H9 (cell line): ENCODE measurements around the gene NCBP1. TPM values are rescaled to one million over a fixed set of nuclear protein-coding genes. Genes with fewer than 3 reads are reported as not detected.

Experiments used
- DNase-seq: peaks from one replicate; pipeline ENCODE4 v3.0.0-alpha.2; 2017
- H2AFZ ChIP-seq: one replicate; pipeline ENCODE4 v1.6.1; 2013; ENCODE audit warnings: mild to moderate bottlenecking, low read length, control low read depth, moderate library complexity
- H2AK5ac ChIP-seq: 2 replicates; pipeline ENCODE4 v1.6.1; 2013; ENCODE audit warnings: low read length, control low read depth, mixed read lengths; ENCODE audit not compliant: insufficient read length
- H2BK120ac ChIP-seq: one replicate; pipeline ENCODE4 v1.6.1; 2013; ENCODE audit warnings: low read depth, mild to moderate bottlenecking, low read length, control low read depth, inconsistent platforms; ENCODE audit not compliant: poor library complexity, severe bottlenecking
- H2BK12ac ChIP-seq: 2 replicates; pipeline ENCODE4 v1.6.1; 2013; ENCODE audit warnings: low read length, control low read depth, mixed read lengths, low read depth; ENCODE audit not compliant: insufficient read length
- H2BK15ac ChIP-seq: 2 replicates; pipeline ENCODE4 v1.6.1; 2013; ENCODE audit warnings: low read depth, low read length, control low read depth
- H2BK20ac ChIP-seq: one replicate; pipeline ENCODE4 v1.6.1; 2013; ENCODE audit warnings: low read depth, mild to moderate bottlenecking, low read length, control low read depth, inconsistent platforms; ENCODE audit not compliant: poor library complexity, severe bottlenecking
- H2BK5ac ChIP-seq: 2 replicates; pipeline ENCODE4 v1.6.1; 2013; ENCODE audit warnings: low read length, control low read depth, mixed read lengths; ENCODE audit not compliant: insufficient read length
- H3K14ac ChIP-seq: 2 replicates; pipeline ENCODE4 v1.6.1; 2013; ENCODE audit warnings: low read length, control low read depth; ENCODE audit not compliant: insufficient read depth
- H3K18ac ChIP-seq: 2 replicates; pipeline ENCODE4 v1.6.1; 2013; ENCODE audit warnings: low read depth, mild to moderate bottlenecking, mixed read lengths, low read length, control low read depth; ENCODE audit not compliant: insufficient read length
- H3K23ac ChIP-seq: 2 replicates; pipeline ENCODE4 v1.6.1; 2013; ENCODE audit warnings: low read length, control low read depth, mixed read lengths, low read depth; ENCODE audit not compliant: insufficient read length
- H3K23me2 ChIP-seq: 2 replicates; pipeline ENCODE4 v1.6.1; 2013; ENCODE audit warnings: low read depth, mild to moderate bottlenecking, mixed read lengths, low read length, control low read depth; ENCODE audit not compliant: insufficient read length, poor library complexity, severe bottlenecking
- H3K27ac ChIP-seq: 2 replicates; pipeline ENCODE4 v1.5.1; 2013; ENCODE audit warnings: low read length, control low read depth, mixed read lengths, low read depth; ENCODE audit not compliant: insufficient read length
- H3K27me3 ChIP-seq: 2 replicates; pipeline ENCODE4 v1.6.1; 2013; ENCODE audit warnings: low read length, control low read depth, inconsistent platforms; ENCODE audit not compliant: insufficient read depth
- H3K4ac ChIP-seq: 2 replicates; pipeline ENCODE4 v1.6.1; 2013; ENCODE audit warnings: low read depth, mild to moderate bottlenecking, control low read depth, inconsistent platforms, low read length, moderate library complexity
- H3K4me1 ChIP-seq: 2 replicates; pipeline ENCODE4 v1.6.1; 2013; ENCODE audit warnings: low read length, control low read depth, inconsistent platforms; ENCODE audit not compliant: insufficient read depth
- H3K4me2 ChIP-seq: 2 replicates; pipeline ENCODE4 v1.6.1; 2013; ENCODE audit warnings: low read length, control low read depth, mixed read lengths; ENCODE audit not compliant: insufficient read length, insufficient read depth
- H3K56ac ChIP-seq: 2 replicates; pipeline ENCODE4 v1.6.1; 2013; ENCODE audit warnings: low read depth, mild to moderate bottlenecking, mixed read lengths, low read length, control low read depth; ENCODE audit not compliant: insufficient read length
- H3K79me1 ChIP-seq: 2 replicates; pipeline ENCODE4 v1.6.1; 2013; ENCODE audit warnings: low read depth, mild to moderate bottlenecking, moderate library complexity, low read length, control low read depth, inconsistent platforms; ENCODE audit not compliant: insufficient read depth, poor library complexity, severe bottlenecking
- H3K79me2 ChIP-seq: 2 replicates; pipeline ENCODE4 v1.6.1; 2013; ENCODE audit warnings: low read length, control low read depth, inconsistent platforms; ENCODE audit not compliant: insufficient read depth
- H3K9ac ChIP-seq: 2 replicates; pipeline ENCODE4 v1.6.1; 2013; ENCODE audit warnings: low read length, control low read depth, mixed read lengths; ENCODE audit not compliant: insufficient read length; ENCODE audit errors: extremely low read depth
- H3K9me3 ChIP-seq: one replicate; pipeline ENCODE4 v1.6.1; 2013; ENCODE audit warnings: low read depth, low read length, inconsistent platforms; ENCODE audit not compliant: control insufficient read depth
- H3T11ph ChIP-seq: one replicate; pipeline ENCODE4 v1.6.1; 2013; ENCODE audit warnings: mild to moderate bottlenecking, low read length, control low read depth, inconsistent platforms
- H4K20me1 ChIP-seq: one replicate; pipeline ENCODE4 v1.6.1; 2013; ENCODE audit not compliant: control insufficient read depth, insufficient read length, insufficient read depth
- H4K5ac ChIP-seq: 2 replicates; pipeline ENCODE4 v1.6.1; 2013; ENCODE audit warnings: low read depth, mild to moderate bottlenecking, mixed read lengths, low read length, control low read depth; ENCODE audit not compliant: insufficient read length
- H4K8ac ChIP-seq: replicated peaks from 2 replicates; pipeline ENCODE4 v1.6.1; 2013; ENCODE audit warnings: low read length, control low read depth, mixed read lengths, low read depth; ENCODE audit not compliant: insufficient read length
- H4K91ac ChIP-seq: 2 replicates; pipeline ENCODE4 v1.6.1; 2013; ENCODE audit warnings: low read depth, mild to moderate bottlenecking, moderate library complexity, mixed read lengths, low read length, control low read depth; ENCODE audit not compliant: insufficient read length
- H3K27ac Mint-ChIP-seq, 3 experiments: 2 replicates in 2 of 3; 3 replicates in 1 of 3; pipeline ENCODE4 v1.8.0; 2020 to 2021; ENCODE audit warnings: mixed read lengths in 3 of 3, mild to moderate bottlenecking in 1 of 3, moderate library complexity in 1 of 3
- H3K27me3 Mint-ChIP-seq: 2 replicates; pipeline ENCODE4 v1.8.0; 2021; ENCODE audit warnings: low read depth, mild to moderate bottlenecking, moderate library complexity, mixed read lengths
- H3K36me3 Mint-ChIP-seq, 3 experiments: 2 replicates in 2 of 3; 3 replicates in 1 of 3; pipeline ENCODE4 v1.8.0; 2020 to 2021; ENCODE audit warnings: low read depth in 3 of 3, mixed read lengths in 3 of 3; ENCODE audit not compliant: insufficient read depth in 1 of 3
- H3K4me1 Mint-ChIP-seq, 2 experiments: 2 replicates each; pipeline ENCODE4 v1.8.0; 2020; ENCODE audit warnings: mixed read lengths in 2 of 2
- H3K4me3 Mint-ChIP-seq, 2 experiments: 2 replicates in 1 of 2; 3 replicates in 1 of 2; pipeline ENCODE4 v1.8.0; 2020 to 2021; ENCODE audit warnings: mild to moderate bottlenecking in 2 of 2, mixed read lengths in 2 of 2, moderate library complexity in 1 of 2
- H3K9me3 Mint-ChIP-seq, 2 experiments: 2 replicates in 1 of 2; 3 replicates in 1 of 2; pipeline ENCODE4 v1.8.0; 2020; ENCODE audit warnings: mild to moderate bottlenecking in 2 of 2, mixed read lengths in 2 of 2, moderate library complexity in 1 of 2
- CTCF ChIP-seq: fragments of 200-600 bp; sonication (generic); conservative IDR thresholded peaks from 3 replicates; pipeline ENCODE4 v1.8.0; 2021; ENCODE audit warnings: antibody characterized with exemption, mild to moderate bottlenecking
- whole genome bisulfite sequencing: extraction: QIAGEN DNeasy Blood & Tissue Kit; methylation state at CpG from one replicate; pipeline ENCODE4 v1.1.7; 2013; ENCODE audit warnings: missing lambda C conversion rate, low lambda C conversion rate, mixed read lengths; ENCODE audit not compliant: insufficient read length; ENCODE audit errors: extremely low coverage; 5-methylcytosine and 5-hydroxymethylcytosine counted together
- total RNA-seq: library from RNA; stranded (reverse); gene quantifications from 2 replicates; pipeline ENCODE4 v1.2.1, GENCODE V29; 2021

The NCBP1 gene
- total RNA-seq, 1 experiment from 2014 or later, result 55.7 TPM

GRCh38 chr9:97711223-97711626, 77.6 kb downstream of the NCBP1 start:
- no peak overlapping the region for H2AK5ac ChIP-seq
- no peak overlapping the region for H3K14ac ChIP-seq
- H3K23me2 ChIP-seq, result no peaks in the 10 kb centered on the region
- H4K8ac ChIP-seq, result no peak overlapping the region
- H3K36me3 Mint-ChIP-seq, result no peaks in the 10 kb centered on the region
- H3K56ac ChIP-seq, result no peak overlapping the region
- no peak overlapping the region for H2AFZ ChIP-seq
- H3K4ac ChIP-seq, result no peak overlapping the region
- H3K4me3 Mint-ChIP-seq, result peak overlapping the region; percentile 29 to 54; a peak in 4 of 5 replicates
- H3K79me1 ChIP-seq, result no peaks in the 10 kb centered on the region
- no peaks in the 10 kb centered on the region for H3K79me2 ChIP-seq
- no peak overlapping the region for H2BK12ac ChIP-seq
- H3K27me3 Mint-ChIP-seq, result peaks cover 25% of the 10 kb centered on the region
- H4K5ac ChIP-seq, result no peak overlapping the region
- H3K4me1 ChIP-seq, result peaks cover 2% of the 10 kb centered on the region; the same call in 1 of the 2 replicates
- TF ChIP-seq CTCF, result no peak
- no peak overlapping the region for H3T11ph ChIP-seq
- no peaks in the 10 kb centered on the region for H3K27me3 ChIP-seq
- H2BK5ac ChIP-seq, result no peak overlapping the region
- no peaks in the 10 kb centered on the region for H4K20me1 ChIP-seq
- H3K9me3 ChIP-seq, result no peaks in the 10 kb centered on the region
- no peak overlapping the region for H3K9ac ChIP-seq
- peak overlapping the region; percentile 79 for H3K4me2 ChIP-seq
- no peaks in the 10 kb centered on the region for H3K9me3 Mint-ChIP-seq
- DNase-seq, result peak; percentile 70
- no peak overlapping the region for H4K91ac ChIP-seq
- peaks cover 15 to 20% of the 10 kb centered on the region in 2 experiments for H3K4me1 Mint-ChIP-seq
- no peak overlapping the region for H3K27ac ChIP-seq
- H3K27ac Mint-ChIP-seq, result no peak overlapping the region
- no peak overlapping the region for H2BK120ac ChIP-seq
- no peak overlapping the region for H3K18ac ChIP-seq
- WGBS, result no CpG with 5 or more reads among the region's 12 CpGs
- H2BK15ac ChIP-seq, result no peak overlapping the region; the same call in 1 of the 2 replicates
- H2BK20ac ChIP-seq, result no peak overlapping the region
- no peak overlapping the region for H3K23ac ChIP-seq
